CD4-positive, CD25-positive, alpha-beta regulatory T cell (primary cell): ENCODE results near the gene WDR86. TPM values are rescaled to one million over a fixed set of nuclear protein-coding genes. Genes with fewer than 3 reads are reported as not detected.

Source experiments
- ATAC-seq, 2 donors: fragments of 150-1000 bp; cut with Tn5 transposase; one replicate each; pipeline ENCODE4 v1.10.0; 2021; ENCODE audit warnings: low read depth in 2 of 2, moderate number of reproducible peaks in 2 of 2, moderate library complexity in 1 of 2
- DNase-seq, 3 donors: peaks; one replicate each; pipeline versions ENCODE4 v3.0.0 to v3.0.0-alpha.2; 2012 to 2022; ENCODE audit warnings: mixed read lengths in 1 of 3
- H3K27ac ChIP-seq: one replicate; pipeline ENCODE4 v1.7.0; 2013; ENCODE audit warnings: mild to moderate bottlenecking, low read length; ENCODE audit not compliant: insufficient read depth, poor library complexity, severe bottlenecking
- H3K27me3 ChIP-seq: one replicate; pipeline ENCODE4 v1.7.0; 2013; ENCODE audit warnings: low read length; ENCODE audit not compliant: control insufficient read depth, insufficient read depth
- H3K36me3 ChIP-seq: one replicate; pipeline ENCODE4 v1.7.0; 2013; ENCODE audit warnings: mild to moderate bottlenecking, low read length, moderate library complexity; ENCODE audit not compliant: control insufficient read depth, insufficient read depth
- H3K4me1 ChIP-seq: 2 replicates; pipeline ENCODE4 v1.7.0; 2013; ENCODE audit warnings: mild to moderate bottlenecking, low read length; ENCODE audit not compliant: insufficient read depth, control insufficient read depth, poor library complexity, severe bottlenecking
- H3K4me3 ChIP-seq: one replicate; pipeline ENCODE4 v1.7.0; 2013; ENCODE audit warnings: low read depth, mild to moderate bottlenecking, low read length, moderate library complexity
- H3K9me3 ChIP-seq, 2 experiments: 1 replicate in 1 of 2; 2 replicates in 1 of 2; pipeline ENCODE4 v1.7.0; 2013; ENCODE audit warnings: low read length in 2 of 2, mild to moderate bottlenecking in 1 of 2, moderate library complexity in 1 of 2; ENCODE audit not compliant: control insufficient read depth in 2 of 2
- H3K27ac Mint-ChIP-seq, 3 donors: one replicate each; pipeline ENCODE4 v1.8.0; 2020 to 2022; ENCODE audit warnings: mild to moderate bottlenecking in 3 of 3, mixed read lengths in 3 of 3, moderate library complexity in 2 of 3
- H3K27me3 Mint-ChIP-seq: one replicate; pipeline ENCODE4 v1.8.0; 2022; ENCODE audit warnings: mild to moderate bottlenecking, mixed read lengths
- H3K36me3 Mint-ChIP-seq: one replicate; pipeline ENCODE4 v1.8.0; 2020; ENCODE audit warnings: mixed read lengths
- H3K4me1 Mint-ChIP-seq, 4 donors: one replicate each; pipeline ENCODE4 v1.8.0; 2020 to 2022; ENCODE audit warnings: mixed read lengths in 4 of 4, mild to moderate bottlenecking in 1 of 4
- H3K4me3 Mint-ChIP-seq, 4 donors: one replicate each; pipeline ENCODE4 v1.8.0; 2020 to 2022; ENCODE audit warnings: mild to moderate bottlenecking in 4 of 4, mixed read lengths in 4 of 4, moderate library complexity in 3 of 4
- H3K9me3 Mint-ChIP-seq, 7 donors: one replicate each; pipeline ENCODE4 v1.8.0; 2020 to 2022; ENCODE audit warnings: mixed read lengths in 7 of 7, mild to moderate bottlenecking in 3 of 7, moderate library complexity in 2 of 7
- polyA plus RNA-seq, 4 donors: library from polyadenylated mRNA; unstranded; fragments of 300-500 nt; fragmentation: Illumina TruSeq; gene quantifications; one replicate each; pipeline ENCODE4 v1.2.3, GENCODE V29; 2021
- total RNA-seq: library from RNA; stranded (reverse); gene quantifications from one replicate; pipeline ENCODE4 v1.2.3, GENCODE V29; 2022

Gene WDR86
- total and polyA plus RNA-seq, 5 donors from 2014 or later: 0.15 to 4.8 (median 0.51) TPM; not detected in 1

GRCh38 chr7:151347200-151347599 is 62.6 kb downstream of the WDR86 start:
- no peaks in the 10 kb centered on the region for H3K9me3 ChIP-seq
- Mint-ChIP-seq H3K36me3 (peaks cover 11% of the 10 kb centered on the region), H3K27me3 (no peaks in the 10 kb centered on the region), H3K9me3 (no peaks in the 10 kb centered on the region), H3K27ac (peak overlapping the region in 1 of 3 donors; percentile 49), H3K4me1 (peaks cover 14 to 65% (median 29%) of the 10 kb centered on the region in 4 donors), H3K4me3 (peak overlapping the region in 1 of 4 donors; percentile 26)
- H3K27ac ChIP-seq: no peak overlapping the region
- H3K4me3 ChIP-seq: no peak overlapping the region
- peaks cover 33% of the 10 kb centered on the region for H3K36me3 ChIP-seq
- DNase-seq: no peak
- H3K4me1 ChIP-seq: peaks cover 37% of the 10 kb centered on the region
- ATAC-seq: no peak
- H3K27me3 ChIP-seq: no peaks in the 10 kb centered on the region

- H3K36me3 Mint-ChIP-seq: peaks cover 7% of the 10 kb centered on the region
- H3K27me3 Mint-ChIP-seq: no peaks in the 10 kb centered on the region
- Histone ChIP-seq H3K27me3 (no peaks in the 10 kb centered on the region), H3K9me3 (no peaks in the 10 kb centered on the region), H3K4me3 (no peak overlapping the region), H3K4me1 (peaks cover 29% of the 10 kb centered on the region), H3K36me3 (peaks cover 33% of the 10 kb centered on the region), H3K27ac (no peak overlapping the region)
- H3K4me3 Mint-ChIP-seq: peak overlapping the region in 1 of 4 donors; percentile 30
- no peaks in the 10 kb centered on the region for H3K9me3 Mint-ChIP-seq
- peaks cover 11 to 57% (median 23%) of the 10 kb centered on the region in 4 donors for H3K4me1 Mint-ChIP-seq
- DNase-seq: no peak
- ATAC-seq: no peak
- H3K27ac Mint-ChIP-seq: peak overlapping the region in 1 of 3 donors; percentile 9
Observed at GRCh38 chr7:151346470-151346769, 63.4 kb downstream of the WDR86 start.

- DNase-seq (no peak), ATAC-seq (no peak)
- Histone ChIP-seq H3K36me3 (peaks cover 33% of the 10 kb centered on the region), H3K4me1 (peaks cover 28% of the 10 kb centered on the region), H3K9me3 (no peaks in the 10 kb centered on the region), H3K27me3 (no peaks in the 10 kb centered on the region), H3K27ac (no peak overlapping the region), H3K4me3 (no peak overlapping the region)
- H3K9me3 Mint-ChIP-seq: no peaks in the 10 kb centered on the region
- H3K27me3 Mint-ChIP-seq: no peaks in the 10 kb centered on the region
- peak overlapping the region in 3 of 4 donors; percentile 11 to 48 (median 22) for H3K4me3 Mint-ChIP-seq
- H3K36me3 Mint-ChIP-seq: peaks cover 7% of the 10 kb centered on the region
- peaks cover 14 to 54% (median 22%) of the 10 kb centered on the region in 4 donors for H3K4me1 Mint-ChIP-seq
- peak overlapping the region in 1 of 3 donors; percentile 9 for H3K27ac Mint-ChIP-seq
Observed at GRCh38 chr7:151345576-151346469, 64.0 kb downstream of the WDR86 start.

- peaks cover 5% of the 10 kb centered on the region for H3K27me3 Mint-ChIP-seq
- Histone ChIP-seq H3K36me3 (peaks cover 33% of the 10 kb centered on the region), H3K27me3 (no peaks in the 10 kb centered on the region), H3K27ac (no peak overlapping the region), H3K4me1 (peaks cover 27% of the 10 kb centered on the region), H3K9me3 (no peaks in the 10 kb centered on the region), H3K4me3 (peak overlapping the region; percentile 26)
- H3K4me3 Mint-ChIP-seq: peak overlapping the region; percentile 38 to 98 (median 88)
- DNase-seq: no peak
- H3K9me3 Mint-ChIP-seq: peaks cover 0 to 8% (median 0%) of the 10 kb centered on the region in 7 donors
- peaks cover 22 to 46% (median 30%) of the 10 kb centered on the region in 4 donors for H3K4me1 Mint-ChIP-seq
- peak overlapping the region in 1 of 3 donors; percentile 11 for H3K27ac Mint-ChIP-seq
- no peak for ATAC-seq
- peaks cover 7% of the 10 kb centered on the region for H3K36me3 Mint-ChIP-seq
Observed at GRCh38 chr7:151343516-151343915, 66.3 kb downstream of the WDR86 start.

- Histone ChIP-seq H3K4me1 (peaks cover 27% of the 10 kb centered on the region), H3K27ac (peak overlapping the region; percentile 91), H3K27me3 (no peaks in the 10 kb centered on the region), H3K36me3 (peaks cover 30% of the 10 kb centered on the region), H3K4me3 (peak overlapping the region; percentile 96), H3K9me3 (no peaks in the 10 kb centered on the region)
- Mint-ChIP-seq H3K4me3 (peak overlapping the region; percentile 88 to 98 (median 92)), H3K9me3 (peaks cover 0 to 8% (median 0%) of the 10 kb centered on the region in 7 donors), H3K27ac (peak overlapping the region; percentile 11 to 75 (median 53)), H3K4me1 (peaks cover 20 to 43% (median 28%) of the 10 kb centered on the region in 4 donors), H3K27me3 (peaks cover 5% of the 10 kb centered on the region), H3K36me3 (peaks cover 4% of the 10 kb centered on the region)
- no peak for ATAC-seq
- DNase-seq: no peak
Observed at GRCh38 chr7:151342811-151343210, 67.0 kb downstream of the WDR86 start.

- peak overlapping the region; percentile 53 to 85 (median 75) for H3K27ac Mint-ChIP-seq
- H3K27me3 Mint-ChIP-seq: peaks cover 5% of the 10 kb centered on the region
- peaks cover 27% of the 10 kb centered on the region for H3K4me1 ChIP-seq
- peaks cover 17 to 38% (median 28%) of the 10 kb centered on the region in 4 donors for H3K4me1 Mint-ChIP-seq
- no peaks in the 10 kb centered on the region for H3K9me3 ChIP-seq
- H3K4me3 ChIP-seq: peak overlapping the region; percentile 96
- H3K9me3 Mint-ChIP-seq: peaks cover 0 to 8% (median 0%) of the 10 kb centered on the region in 7 donors
- H3K27me3 ChIP-seq: no peaks in the 10 kb centered on the region
- peak overlapping the region; percentile 91 for H3K27ac ChIP-seq
- peaks cover 4% of the 10 kb centered on the region for H3K36me3 Mint-ChIP-seq
- DNase-seq (peak in 2 of 3 donors; percentile 57 to 79), ATAC-seq (peak; percentile 15 to 26)
- peak overlapping the region; percentile 88 to 98 (median 92) for H3K4me3 Mint-ChIP-seq
- peaks cover 24% of the 10 kb centered on the region for H3K36me3 ChIP-seq
Observed at GRCh38 chr7:151342102-151342646, 67.7 kb downstream of the WDR86 start.

GRCh38 chr7:151341357-151342101 is 68.3 kb downstream of the WDR86 start, which contains the start of gene NUB1:
NUB1 (plus strand) TSS chr7:151341812; CDS start chr7:151345350, 3,538 bp downstream.
- no peaks in the 10 kb centered on the region for H3K9me3 ChIP-seq
- peaks cover 4% of the 10 kb centered on the region for H3K36me3 Mint-ChIP-seq
- peak; percentile 85 to 88 for ATAC-seq
- H3K27me3 Mint-ChIP-seq: peaks cover 9% of the 10 kb centered on the region
- peak; percentile 84 to 88 (median 87) for DNase-seq
- H3K27ac ChIP-seq: peak within 1 kb of the TSS; percentile 91
- peaks cover 27% of the 10 kb centered on the region for H3K4me1 ChIP-seq
- H3K27me3 ChIP-seq: no peaks in the 10 kb centered on the region
- H3K4me3 ChIP-seq: peak within 1 kb of the TSS; percentile 96
- peaks cover 0 to 8% (median 0%) of the 10 kb centered on the region in 7 donors for H3K9me3 Mint-ChIP-seq
- H3K27ac Mint-ChIP-seq: peak within 1 kb of the TSS; percentile 75 to 86 (median 85)
- peak within 1 kb of the TSS; percentile 88 to 98 (median 92) for H3K4me3 Mint-ChIP-seq
- H3K36me3 ChIP-seq: peaks cover 17% of the 10 kb centered on the region
- peaks cover 17 to 38% (median 28%) of the 10 kb centered on the region in 4 donors for H3K4me1 Mint-ChIP-seq
